Measurements from ENCODE around the gene NACC2. TPM values are rescaled to one million over a fixed set of nuclear protein-coding genes. Genes with fewer than 3 reads are reported as not detected.

The NACC2 gene
- total RNA-seq, 1 donor from 2014 or later: 1.6 TPM

DNA sequence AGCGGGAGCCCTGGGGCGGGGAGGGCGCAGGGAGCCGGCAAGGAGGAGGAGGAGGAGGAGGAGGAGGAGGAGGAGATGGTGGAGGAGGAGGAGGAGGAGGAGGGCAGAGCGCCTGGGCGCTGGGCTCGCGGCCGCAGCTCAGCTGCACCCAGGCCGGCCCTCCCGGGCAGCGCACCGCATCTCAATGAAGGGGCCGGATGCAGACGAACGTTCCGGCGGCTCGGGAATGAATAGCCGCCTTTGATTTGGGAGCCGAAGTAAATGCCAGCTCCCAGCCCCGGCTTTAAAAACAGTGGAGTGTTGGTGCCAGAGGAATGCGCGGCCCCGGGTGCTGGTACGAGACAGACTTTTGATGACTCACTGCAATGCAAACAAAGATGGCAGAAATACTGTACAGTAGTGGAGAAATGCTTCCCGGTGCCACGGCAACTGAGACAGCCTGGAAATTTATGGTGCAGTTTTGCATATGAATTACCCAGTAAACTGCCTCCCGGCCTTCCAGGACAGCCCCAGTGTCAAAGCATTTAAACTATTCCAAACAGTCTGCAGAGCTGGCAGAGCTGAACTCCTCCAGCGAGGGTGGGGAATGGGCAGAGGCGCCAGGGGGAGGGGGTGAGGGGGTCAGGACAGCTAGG, 43.1 kb downstream of the NACC2 start:
- Mint-ChIP-seq H3K4me3 (peak overlapping the region; percentile 35), H3K36me3 (ENCODE audit: low read depth) (no peaks in the 10 kb centered on the region), H3K4me1 (peaks cover 25% of the 10 kb centered on the region), H3K27ac (no peak overlapping the region), H3K9me3 (no peaks in the 10 kb centered on the region), H3K27me3 (peaks cover 8% of the 10 kb centered on the region)
- intact Hi-C loops (cut with micrococcal nuclease): no loop called here
- TF ChIP-seq, protein P1, sequence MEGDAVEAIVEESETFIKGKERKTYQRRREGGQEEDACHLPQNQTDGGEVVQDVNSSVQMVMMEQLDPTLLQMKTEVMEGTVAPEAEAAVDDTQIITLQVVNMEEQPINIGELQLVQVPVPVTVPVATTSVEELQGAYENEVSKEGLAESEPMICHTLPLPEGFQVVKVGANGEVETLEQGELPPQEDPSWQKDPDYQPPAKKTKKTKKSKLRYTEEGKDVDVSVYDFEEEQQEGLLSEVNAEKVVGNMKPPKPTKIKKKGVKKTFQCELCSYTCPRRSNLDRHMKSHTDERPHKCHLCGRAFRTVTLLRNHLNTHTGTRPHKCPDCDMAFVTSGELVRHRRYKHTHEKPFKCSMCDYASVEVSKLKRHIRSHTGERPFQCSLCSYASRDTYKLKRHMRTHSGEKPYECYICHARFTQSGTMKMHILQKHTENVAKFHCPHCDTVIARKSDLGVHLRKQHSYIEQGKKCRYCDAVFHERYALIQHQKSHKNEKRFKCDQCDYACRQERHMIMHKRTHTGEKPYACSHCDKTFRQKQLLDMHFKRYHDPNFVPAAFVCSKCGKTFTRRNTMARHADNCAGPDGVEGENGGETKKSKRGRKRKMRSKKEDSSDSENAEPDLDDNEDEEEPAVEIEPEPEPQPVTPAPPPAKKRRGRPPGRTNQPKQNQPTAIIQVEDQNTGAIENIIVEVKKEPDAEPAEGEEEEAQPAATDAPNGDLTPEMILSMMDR (IDR thresholded peaks at IDR 0.05): no peak
- CTCF ChIA-PET: no interaction called here
- no peak for ATAC-seq (ENCODE audit: low read depth)
- POLR2A ChIA-PET: interaction anchor here (0.6 kb wide), 1 partner anchor 10 kb away, joined by 5 read pairs; no protein-coding TSS in a partner anchor
- no peak for DNase-seq

DNA sequence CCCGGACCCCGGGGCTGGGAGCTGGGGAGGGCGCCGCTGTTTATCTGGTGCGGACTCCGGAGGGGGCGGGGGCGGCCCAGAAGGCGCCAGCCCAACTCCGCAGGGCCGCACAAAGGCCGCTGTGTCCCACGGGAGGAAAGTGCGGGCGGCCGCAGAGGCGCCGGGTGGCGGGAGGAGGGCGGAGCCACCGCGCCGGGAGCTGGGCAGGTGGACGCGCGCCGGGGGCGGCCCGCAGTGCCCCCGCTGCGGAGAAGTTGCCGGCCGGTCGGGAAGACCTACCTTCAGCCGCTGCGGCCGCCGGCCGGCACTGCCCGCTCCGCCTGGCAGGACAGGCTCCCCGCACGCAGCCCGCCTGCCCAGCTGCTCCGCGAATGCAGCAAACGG, 43.6 kb downstream of the NACC2 start:
- intact Hi-C loops (cut with micrococcal nuclease): no loop called here
- DNase-seq (no peak), ATAC-seq (ENCODE audit: low read depth) (no peak)
- Mint-ChIP-seq H3K36me3 (ENCODE audit: low read depth) (no peaks in the 10 kb centered on the region), H3K4me1 (peaks cover 24% of the 10 kb centered on the region), H3K27ac (no peak overlapping the region), H3K27me3 (peaks cover 8% of the 10 kb centered on the region), H3K4me3 (no peak overlapping the region), H3K9me3 (no peaks in the 10 kb centered on the region)
- TF ChIP-seq, protein P1 (IDR thresholded peaks at IDR 0.05): no peak
- ChIA-PET CTCF (no interaction called here), POLR2A (interaction anchor here (0.6 kb wide), 1 partner anchor 11 kb away, joined by 5 read pairs; no protein-coding TSS in a partner anchor)

DNA sequence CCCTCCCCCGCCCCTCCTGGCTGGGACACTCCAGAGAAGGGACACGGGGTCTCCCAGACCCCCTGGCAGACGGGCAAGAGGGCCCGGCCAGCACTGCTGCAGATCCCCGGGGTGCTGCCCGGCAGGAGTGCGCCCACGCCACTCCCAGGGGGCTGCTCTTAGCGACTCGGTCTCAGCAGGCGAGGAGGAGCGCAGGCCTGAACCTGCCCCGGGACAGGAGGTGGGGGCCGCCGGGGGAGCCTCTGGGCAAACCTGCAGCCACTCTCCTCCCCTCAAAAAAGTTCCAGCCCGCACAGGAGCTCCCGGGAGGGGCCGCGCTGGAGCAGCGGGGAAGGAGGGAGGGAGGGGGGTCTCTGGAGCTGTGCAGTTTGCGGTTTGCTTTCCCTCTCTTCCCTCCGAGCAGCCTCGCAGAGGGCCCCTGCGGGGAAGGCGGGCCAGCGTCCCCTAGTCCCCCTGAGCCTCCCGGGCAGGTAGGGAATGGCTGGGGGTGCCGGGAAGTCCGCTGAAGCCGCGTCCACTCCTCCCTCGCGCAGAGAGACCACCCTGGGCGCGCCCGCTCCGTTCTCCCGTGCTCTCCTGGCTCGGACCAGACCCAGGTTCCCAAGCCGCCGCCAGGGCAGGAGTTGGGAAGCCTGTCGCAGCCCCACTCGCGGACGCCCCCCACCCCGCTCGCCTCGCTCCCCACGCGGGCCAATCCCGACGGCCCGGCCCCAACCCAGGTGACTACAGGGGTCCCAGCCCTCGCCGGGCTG, 44.2 kb downstream of the NACC2 start:
- H3K27me3 Mint-ChIP-seq: peaks cover 8% of the 10 kb centered on the region
- intact Hi-C loops (cut with micrococcal nuclease): no loop called here
- no peaks in the 10 kb centered on the region for H3K9me3 Mint-ChIP-seq
- DNase-seq (no peak), ATAC-seq (ENCODE audit: low read depth) (no peak)
- POLR2A ChIA-PET: interaction anchor here (0.6 kb wide), 1 partner anchor 11 kb away, joined by 5 read pairs; no protein-coding TSS in a partner anchor
- CTCF ChIA-PET: no interaction called here
- H3K27ac Mint-ChIP-seq: no peak overlapping the region
- no peaks in the 10 kb centered on the region for H3K36me3 Mint-ChIP-seq (ENCODE audit: low read depth)
- H3K4me1 Mint-ChIP-seq: peaks cover 21% of the 10 kb centered on the region
- no peak overlapping the region for H3K4me3 Mint-ChIP-seq
- TF ChIP-seq, protein P1 (IDR thresholded peaks at IDR 0.05): no peak

DNA sequence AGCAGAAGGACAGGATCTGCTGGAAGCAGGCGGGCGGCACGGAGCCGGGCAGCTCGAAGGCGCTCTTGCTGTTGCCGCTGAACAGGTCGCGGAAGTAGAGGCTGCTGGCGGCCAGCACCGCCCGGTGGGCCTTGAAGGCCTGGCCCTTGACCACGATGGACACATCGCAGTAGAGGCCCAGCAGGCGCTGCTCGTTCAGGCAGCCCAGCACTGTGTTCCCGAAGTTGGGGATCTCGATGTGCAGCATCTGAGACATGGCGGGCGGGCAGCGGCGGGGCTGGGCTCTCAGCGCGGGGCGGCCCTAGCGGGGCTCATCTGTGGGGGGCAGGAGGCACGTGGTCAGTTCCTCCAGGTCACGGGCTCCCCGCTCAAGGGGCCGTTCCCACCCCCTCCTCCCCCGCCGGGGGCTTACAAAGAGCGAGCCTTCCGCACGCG, 44.8 kb downstream of the NACC2 start:
- intact Hi-C loops (cut with micrococcal nuclease): no loop called here
- ATAC-seq (ENCODE audit: low read depth) (no peak), DNase-seq (no peak)
- H3K4me1 Mint-ChIP-seq: peaks cover 15% of the 10 kb centered on the region
- TF ChIP-seq, protein P1 (IDR thresholded peaks at IDR 0.05): no peak
- no peak overlapping the region for H3K27ac Mint-ChIP-seq
- H3K27me3 Mint-ChIP-seq: peaks cover 8% of the 10 kb centered on the region
- ChIA-PET CTCF (no interaction called here), POLR2A (no interaction called here)
- no peak overlapping the region for H3K4me3 Mint-ChIP-seq
- no peaks in the 10 kb centered on the region for H3K9me3 Mint-ChIP-seq
- no peaks in the 10 kb centered on the region for H3K36me3 Mint-ChIP-seq (ENCODE audit: low read depth)

DNA sequence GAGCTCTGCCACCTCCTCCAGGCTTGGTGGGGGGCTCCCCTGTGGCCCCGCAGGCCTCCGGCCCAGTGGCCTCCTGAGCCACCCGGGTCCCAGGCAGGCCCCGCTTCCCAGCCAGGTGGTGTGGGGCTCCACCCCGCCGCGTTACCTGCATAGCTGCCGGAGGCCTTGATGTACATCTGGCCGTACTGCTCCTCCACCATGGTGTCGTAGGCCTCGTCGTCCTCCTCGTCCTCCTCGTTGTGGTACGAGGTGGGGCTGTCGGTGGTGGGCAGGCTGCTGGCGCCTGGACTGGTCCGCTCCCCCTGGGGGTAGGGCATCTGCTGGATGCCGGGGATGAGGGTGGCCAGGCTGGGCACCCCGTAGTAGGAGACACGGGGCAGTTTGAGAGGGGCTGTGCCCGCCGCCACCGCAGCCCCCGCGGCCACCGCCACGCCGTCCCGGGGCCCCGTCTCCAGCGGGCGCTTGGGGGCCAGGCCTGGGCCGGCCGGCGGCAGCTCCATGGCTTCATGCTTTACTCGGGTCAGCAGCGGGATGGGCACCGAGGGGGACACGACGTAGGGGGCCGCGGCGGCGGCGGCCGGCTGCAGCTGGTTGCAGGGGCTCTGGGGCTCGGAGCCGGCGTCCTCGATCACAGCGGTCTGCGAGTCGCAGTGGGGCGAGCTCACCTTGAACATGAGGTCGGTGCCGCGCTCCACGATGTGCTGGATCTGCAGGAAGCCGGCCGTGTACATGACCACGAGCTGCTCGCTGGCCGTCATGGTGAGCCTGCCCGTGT, 45.4 kb downstream of the NACC2 start:
- DNase-seq (no peak), ATAC-seq (ENCODE audit: low read depth) (no peak)
- intact Hi-C loops (cut with micrococcal nuclease): no loop called here
- Mint-ChIP-seq H3K27ac (no peak overlapping the region), H3K27me3 (peaks cover 8% of the 10 kb centered on the region), H3K4me1 (peaks cover 10% of the 10 kb centered on the region), H3K36me3 (ENCODE audit: low read depth) (no peaks in the 10 kb centered on the region), H3K4me3 (no peak overlapping the region), H3K9me3 (no peaks in the 10 kb centered on the region)
- ChIA-PET CTCF (no interaction called here), POLR2A (no interaction called here)
- TF ChIP-seq, protein P1 (IDR thresholded peaks at IDR 0.05): no peak
